HG03045 (cell line): ENCODE measurements around the gene LDLRAD3.

Experiments
- ATAC-seq: cut with Tn5 transposase; IDR thresholded peaks from one replicate; pipeline ENCODE4 v1.9.1; 2021; ENCODE audit warnings: mild to moderate bottlenecking, moderate library complexity; ENCODE audit not compliant: unreplicated experiment

Gene LDLRAD3

GRCh38 chr11:36227044-36227443, 283.2 kb downstream of the LDLRAD3 start:
- ATAC-seq = no peak

GRCh38 chr11:36228689-36229088, 284.8 kb downstream of the LDLRAD3 start:
- no peak for ATAC-seq

- no peak for ATAC-seq
Observed at GRCh38 chr11:36229091-36229705, 285.3 kb downstream of the LDLRAD3 start.

- ATAC-seq = no peak
Observed at GRCh38 chr11:36230779-36231699, 287.2 kb downstream of the LDLRAD3 start.

GRCh38 chr11:36233204-36233603, 289.3 kb downstream of the LDLRAD3 start:
- ATAC-seq = no peak

- no peak for ATAC-seq
Observed at GRCh38 chr11:36234825-36235224, 291.0 kb downstream of the LDLRAD3 start.

- ATAC-seq = no peak
Observed at GRCh38 chr11:36235750-36236149, 291.9 kb downstream of the LDLRAD3 start.

- ATAC-seq = no peak
Observed at GRCh38 chr11:36237391-36237790, 293.5 kb downstream of the LDLRAD3 start.

GRCh38 chr11:36238036-36238631, 294.3 kb downstream of the LDLRAD3 start:
- no peak for ATAC-seq

GRCh38 chr11:36238881-36239280, 295.0 kb downstream of the LDLRAD3 start:
- no peak for ATAC-seq

GRCh38 chr11:36239636-36240035, 295.8 kb downstream of the LDLRAD3 start:
- ATAC-seq = no peak

- no peak for ATAC-seq
Observed at GRCh38 chr11:36240173-36240572, 296.3 kb downstream of the LDLRAD3 start.

- ATAC-seq = no peak
Observed at GRCh38 chr11:36240801-36241200, 296.9 kb downstream of the LDLRAD3 start.

GRCh38 chr11:36241497-36241896, 297.6 kb downstream of the LDLRAD3 start:
- ATAC-seq = no peak

- no peak for ATAC-seq
Observed at GRCh38 chr11:36243641-36244040, 299.8 kb downstream of the LDLRAD3 start.

GRCh38 chr11:36247493-36247892, 303.6 kb downstream of the LDLRAD3 start:
- no peak for ATAC-seq

GRCh38 chr11:36248436-36248835, 304.6 kb downstream of the LDLRAD3 start:
- ATAC-seq = no peak

- no peak for ATAC-seq
Observed at GRCh38 chr11:36249246-36249645, 305.4 kb downstream of the LDLRAD3 start.

- ATAC-seq = no peak
Observed at GRCh38 chr11:36251823-36252222, 308.0 kb downstream of the LDLRAD3 start.

- no peak for ATAC-seq
Observed at GRCh38 chr11:36253238-36253637, 309.4 kb downstream of the LDLRAD3 start.

GRCh38 chr11:36254713-36255112, 310.9 kb downstream of the LDLRAD3 start:
- ATAC-seq = no peak

- no peak for ATAC-seq
Observed at GRCh38 chr11:36257351-36257750, 313.5 kb downstream of the LDLRAD3 start.
